ENCODE results near the gene NR1H4.
A peak's percentile ranks its signal among the peaks of the same experiment; 100 is the strongest.

The NR1H4 gene

DNA sequence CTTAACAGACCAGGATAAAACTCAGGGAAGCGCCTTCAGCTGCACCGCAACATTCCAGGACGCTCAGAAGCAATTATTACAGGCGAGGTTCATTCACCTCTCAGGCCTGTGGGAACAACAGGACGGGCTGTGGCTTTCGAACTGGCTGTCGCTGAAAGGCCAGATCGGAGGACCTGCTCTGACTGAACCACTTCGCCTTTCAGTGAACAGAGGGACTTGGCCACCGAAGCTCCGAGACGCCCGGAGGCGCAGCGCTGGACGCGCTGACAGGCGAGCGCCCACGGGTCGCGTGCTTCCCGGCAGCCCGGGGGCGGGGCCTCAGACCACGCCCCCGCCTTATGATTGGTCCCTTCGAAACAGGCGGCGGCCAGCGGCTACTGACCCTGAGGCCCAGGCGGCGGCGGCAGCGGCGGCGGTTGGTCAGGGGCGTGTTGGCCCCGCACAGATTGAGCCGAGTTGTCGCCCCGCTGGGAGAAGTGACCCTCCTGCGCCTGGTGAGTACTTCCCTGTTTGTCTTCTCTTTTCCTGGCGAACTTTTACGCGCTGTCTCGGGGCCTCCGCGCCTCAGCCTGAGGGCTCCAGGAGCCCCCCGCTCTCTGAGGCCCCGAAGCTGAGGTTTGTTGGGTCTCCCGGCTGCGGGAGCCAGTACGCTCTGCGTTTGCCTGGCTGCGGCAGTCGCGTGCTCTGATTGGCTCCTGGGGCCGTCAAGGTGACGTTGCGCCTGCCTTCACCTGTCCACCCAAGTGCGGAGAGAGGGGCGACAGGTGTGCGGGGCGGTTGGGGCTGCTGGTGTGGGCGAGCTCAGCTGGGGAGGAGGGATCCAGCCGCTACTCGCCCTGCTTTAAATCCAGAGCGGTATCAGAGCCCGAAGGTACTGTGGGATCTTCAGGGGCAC is 99.9 kb downstream of the NR1H4 start, which contains the start of gene GAS2L3 (continued):
- TF ChIP-seq KLF16 (tag by site-specific recombination; IDR thresholded peaks at IDR 0.05) (peak; percentile 36; the same call in 1 of the 2 replicates), ZNF133 (tag by site-specific recombination; IDR thresholded peaks at IDR 0.05) (no peak), ZFP41 (tag by site-specific recombination; IDR thresholded peaks at IDR 0.05; ENCODE audit: borderline replicate concordance) (no peak), KLF7 (tag by site-specific recombination; IDR thresholded peaks at IDR 0.05; ENCODE audit: borderline replicate concordance) (0 out of 2 replicates have a peak, but pooled peaks have one; percentile 19), ZNF791 (tag by site-specific recombination; IDR thresholded peaks at IDR 0.05) (no peak), ZNF548 (tag by site-specific recombination; IDR thresholded peaks at IDR 0.05) (no peak), ZBTB7A (tag by site-specific recombination; IDR thresholded peaks at IDR 0.05; ENCODE audit: low read depth) (peak; percentile 36; the same call in 1 of the 2 replicates), ZNF521 (tag by site-specific recombination; IDR thresholded peaks at IDR 0.05) (no peak), ZNF747 (tag by site-specific recombination; IDR thresholded peaks at IDR 0.05) (no peak), ZNF24 (tag by site-specific recombination; IDR thresholded peaks at IDR 0.05) (0 out of 2 replicates have a peak, but pooled peaks have one; percentile 16), ZNF112 (tag by site-specific recombination; IDR thresholded peaks at IDR 0.05) (no peak), SP3 (tag by site-specific recombination; IDR thresholded peaks at IDR 0.05) (peak; percentile 66), KLF1 (tag by site-specific recombination; IDR thresholded peaks at IDR 0.05) (peak; percentile 67), ZNF140 (tag by site-specific recombination; IDR thresholded peaks at IDR 0.05) (no peak), ZNF292 (tag by site-specific recombination; IDR thresholded peaks at IDR 0.05; ENCODE audit: borderline replicate concordance, low read depth) (no peak), ZNF433 (tag by site-specific recombination; IDR thresholded peaks at IDR 0.05; ENCODE audit: low read depth) (no peak), ZNF146 (tag by site-specific recombination; IDR thresholded peaks at IDR 0.05) (no peak), ZNF202 (tag by site-specific recombination; IDR thresholded peaks at IDR 0.05; ENCODE audit: borderline replicate concordance) (no peak), HOXA7 (CRISPR knock-in tag; IDR thresholded peaks at IDR 0.05; ENCODE audit: borderline replicate concordance) (no peak), ZSCAN30 (tag by site-specific recombination; IDR thresholded peaks at IDR 0.05) (no peak; the same call in 1 of the 2 replicates), ZBTB1 (tag by site-specific recombination; IDR thresholded peaks at IDR 0.05) (peak; percentile 66; the same call in 1 of the 2 replicates), ZNF184 (tag by site-specific recombination; IDR thresholded peaks at IDR 0.05) (no peak), SP2 (tag by site-specific recombination; IDR thresholded peaks at IDR 0.05) (peak; percentile 85), ZNF585B (tag by site-specific recombination; IDR thresholded peaks at IDR 0.05) (no peak), ZNF19 (tag by site-specific recombination; IDR thresholded peaks at IDR 0.05; ENCODE audit: low read depth) (no peak), PRDM1 (tag by site-specific recombination; IDR thresholded peaks at IDR 0.05) (no peak)
- TF ChIP-seq, protein P1, sequence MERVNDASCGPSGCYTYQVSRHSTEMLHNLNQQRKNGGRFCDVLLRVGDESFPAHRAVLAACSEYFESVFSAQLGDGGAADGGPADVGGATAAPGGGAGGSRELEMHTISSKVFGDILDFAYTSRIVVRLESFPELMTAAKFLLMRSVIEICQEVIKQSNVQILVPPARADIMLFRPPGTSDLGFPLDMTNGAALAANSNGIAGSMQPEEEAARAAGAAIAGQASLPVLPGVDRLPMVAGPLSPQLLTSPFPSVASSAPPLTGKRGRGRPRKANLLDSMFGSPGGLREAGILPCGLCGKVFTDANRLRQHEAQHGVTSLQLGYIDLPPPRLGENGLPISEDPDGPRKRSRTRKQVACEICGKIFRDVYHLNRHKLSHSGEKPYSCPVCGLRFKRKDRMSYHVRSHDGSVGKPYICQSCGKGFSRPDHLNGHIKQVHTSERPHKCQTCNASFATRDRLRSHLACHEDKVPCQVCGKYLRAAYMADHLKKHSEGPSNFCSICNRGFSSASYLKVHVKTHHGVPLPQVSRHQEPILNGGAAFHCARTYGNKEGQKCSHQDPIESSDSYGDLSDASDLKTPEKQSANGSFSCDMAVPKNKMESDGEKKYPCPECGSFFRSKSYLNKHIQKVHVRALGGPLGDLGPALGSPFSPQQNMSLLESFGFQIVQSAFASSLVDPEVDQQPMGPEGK (tag by site-specific recombination; IDR thresholded peaks at IDR 0.05): peak; percentile 92
- TF ChIP-seq, protein P2, sequence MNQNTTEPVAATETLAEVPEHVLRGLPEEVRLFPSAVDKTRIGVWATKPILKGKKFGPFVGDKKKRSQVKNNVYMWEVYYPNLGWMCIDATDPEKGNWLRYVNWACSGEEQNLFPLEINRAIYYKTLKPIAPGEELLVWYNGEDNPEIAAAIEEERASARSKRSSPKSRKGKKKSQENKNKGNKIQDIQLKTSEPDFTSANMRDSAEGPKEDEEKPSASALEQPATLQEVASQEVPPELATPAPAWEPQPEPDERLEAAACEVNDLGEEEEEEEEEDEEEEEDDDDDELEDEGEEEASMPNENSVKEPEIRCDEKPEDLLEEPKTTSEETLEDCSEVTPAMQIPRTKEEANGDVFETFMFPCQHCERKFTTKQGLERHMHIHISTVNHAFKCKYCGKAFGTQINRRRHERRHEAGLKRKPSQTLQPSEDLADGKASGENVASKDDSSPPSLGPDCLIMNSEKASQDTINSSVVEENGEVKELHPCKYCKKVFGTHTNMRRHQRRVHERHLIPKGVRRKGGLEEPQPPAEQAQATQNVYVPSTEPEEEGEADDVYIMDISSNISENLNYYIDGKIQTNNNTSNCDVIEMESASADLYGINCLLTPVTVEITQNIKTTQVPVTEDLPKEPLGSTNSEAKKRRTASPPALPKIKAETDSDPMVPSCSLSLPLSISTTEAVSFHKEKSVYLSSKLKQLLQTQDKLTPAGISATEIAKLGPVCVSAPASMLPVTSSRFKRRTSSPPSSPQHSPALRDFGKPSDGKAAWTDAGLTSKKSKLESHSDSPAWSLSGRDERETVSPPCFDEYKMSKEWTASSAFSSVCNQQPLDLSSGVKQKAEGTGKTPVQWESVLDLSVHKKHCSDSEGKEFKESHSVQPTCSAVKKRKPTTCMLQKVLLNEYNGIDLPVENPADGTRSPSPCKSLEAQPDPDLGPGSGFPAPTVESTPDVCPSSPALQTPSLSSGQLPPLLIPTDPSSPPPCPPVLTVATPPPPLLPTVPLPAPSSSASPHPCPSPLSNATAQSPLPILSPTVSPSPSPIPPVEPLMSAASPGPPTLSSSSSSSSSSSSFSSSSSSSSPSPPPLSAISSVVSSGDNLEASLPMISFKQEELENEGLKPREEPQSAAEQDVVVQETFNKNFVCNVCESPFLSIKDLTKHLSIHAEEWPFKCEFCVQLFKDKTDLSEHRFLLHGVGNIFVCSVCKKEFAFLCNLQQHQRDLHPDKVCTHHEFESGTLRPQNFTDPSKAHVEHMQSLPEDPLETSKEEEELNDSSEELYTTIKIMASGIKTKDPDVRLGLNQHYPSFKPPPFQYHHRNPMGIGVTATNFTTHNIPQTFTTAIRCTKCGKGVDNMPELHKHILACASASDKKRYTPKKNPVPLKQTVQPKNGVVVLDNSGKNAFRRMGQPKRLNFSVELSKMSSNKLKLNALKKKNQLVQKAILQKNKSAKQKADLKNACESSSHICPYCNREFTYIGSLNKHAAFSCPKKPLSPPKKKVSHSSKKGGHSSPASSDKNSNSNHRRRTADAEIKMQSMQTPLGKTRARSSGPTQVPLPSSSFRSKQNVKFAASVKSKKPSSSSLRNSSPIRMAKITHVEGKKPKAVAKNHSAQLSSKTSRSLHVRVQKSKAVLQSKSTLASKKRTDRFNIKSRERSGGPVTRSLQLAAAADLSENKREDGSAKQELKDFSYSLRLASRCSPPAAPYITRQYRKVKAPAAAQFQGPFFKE (tag by site-specific recombination; IDR thresholded peaks at IDR 0.05; ENCODE audit: borderline replicate concordance): no peak
- TF ChIP-seq, protein P3, sequence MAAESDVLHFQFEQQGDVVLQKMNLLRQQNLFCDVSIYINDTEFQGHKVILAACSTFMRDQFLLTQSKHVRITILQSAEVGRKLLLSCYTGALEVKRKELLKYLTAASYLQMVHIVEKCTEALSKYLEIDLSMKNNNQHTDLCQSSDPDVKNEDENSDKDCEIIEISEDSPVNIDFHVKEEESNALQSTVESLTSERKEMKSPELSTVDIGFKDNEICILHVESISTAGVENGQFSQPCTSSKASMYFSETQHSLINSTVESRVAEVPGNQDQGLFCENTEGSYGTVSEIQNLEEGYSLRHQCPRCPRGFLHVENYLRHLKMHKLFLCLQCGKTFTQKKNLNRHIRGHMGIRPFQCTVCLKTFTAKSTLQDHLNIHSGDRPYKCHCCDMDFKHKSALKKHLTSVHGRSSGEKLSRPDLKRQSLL (tag by site-specific recombination; IDR thresholded peaks at IDR 0.05): 0 out of 2 replicates have a peak, but pooled peaks have one; percentile 11
- TF ChIP-seq, protein P4, sequence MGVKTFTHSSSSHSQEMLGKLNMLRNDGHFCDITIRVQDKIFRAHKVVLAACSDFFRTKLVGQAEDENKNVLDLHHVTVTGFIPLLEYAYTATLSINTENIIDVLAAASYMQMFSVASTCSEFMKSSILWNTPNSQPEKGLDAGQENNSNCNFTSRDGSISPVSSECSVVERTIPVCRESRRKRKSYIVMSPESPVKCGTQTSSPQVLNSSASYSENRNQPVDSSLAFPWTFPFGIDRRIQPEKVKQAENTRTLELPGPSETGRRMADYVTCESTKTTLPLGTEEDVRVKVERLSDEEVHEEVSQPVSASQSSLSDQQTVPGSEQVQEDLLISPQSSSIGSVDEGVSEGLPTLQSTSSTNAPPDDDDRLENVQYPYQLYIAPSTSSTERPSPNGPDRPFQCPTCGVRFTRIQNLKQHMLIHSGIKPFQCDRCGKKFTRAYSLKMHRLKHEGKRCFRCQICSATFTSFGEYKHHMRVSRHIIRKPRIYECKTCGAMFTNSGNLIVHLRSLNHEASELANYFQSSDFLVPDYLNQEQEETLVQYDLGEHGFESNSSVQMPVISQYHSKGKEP (tag by site-specific recombination; IDR thresholded peaks at IDR 0.05): no peak

All from HEK293 (cell line).